HG03280 (cell line): Measurements from ENCODE around the gene C4orf50.
"Not testable (repeated sequence)": the region's sequence is repeated elsewhere in the genome, so short reads cannot be mapped to it uniquely, and the experiment has no call there.

Source experiments
- ATAC-seq: cut with Tn5 transposase; IDR thresholded peaks from one replicate; pipeline ENCODE4 v1.9.1; 2021; ENCODE audit warnings: mild to moderate bottlenecking, moderate library complexity; ENCODE audit not compliant: unreplicated experiment

C4orf50 gene

DNA sequence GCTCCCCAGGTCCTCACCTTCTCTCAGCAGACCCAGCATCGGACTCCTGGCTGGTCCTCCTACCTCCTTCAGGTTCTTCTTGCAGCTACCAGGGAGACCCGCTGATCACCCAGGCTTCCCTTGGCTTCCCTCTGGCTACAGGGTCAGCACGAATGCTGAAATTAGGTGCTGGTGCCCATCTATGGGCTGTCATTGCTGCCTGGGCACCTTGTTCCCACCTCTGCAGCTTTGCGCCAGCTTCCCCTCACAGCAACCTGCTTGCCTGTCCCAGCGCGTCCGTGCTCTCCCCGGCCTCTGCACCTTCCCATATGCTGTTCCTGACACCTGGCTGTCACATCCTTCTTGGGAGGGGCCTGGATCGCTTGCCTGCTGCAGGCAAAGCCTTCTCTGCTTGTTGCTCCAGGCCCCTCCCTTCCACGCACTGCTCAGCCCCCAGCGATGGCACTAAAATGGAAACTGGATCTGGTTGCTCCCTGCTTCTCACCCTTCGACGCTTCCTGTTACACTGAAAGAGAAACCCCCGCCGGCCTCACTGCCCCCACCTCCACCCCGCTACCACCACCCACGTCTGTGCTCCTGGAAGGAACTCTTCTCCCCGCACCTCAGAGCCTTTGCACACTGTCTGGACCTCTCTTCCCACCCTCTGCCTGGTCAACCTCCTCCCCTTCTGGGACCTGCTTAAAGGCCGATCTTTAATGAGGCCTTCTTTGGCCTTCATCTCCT is 22.2 kb downstream of the C4orf50 start:
- no peak for ATAC-seq

- ATAC-seq, result no peak
Observed at GRCh38 chr4:5993876-5994811, 24.1 kb downstream of the C4orf50 start.

- not testable (repeated sequence) for ATAC-seq
Observed at GRCh38 chr4:5993346-5993745, 24.9 kb downstream of the C4orf50 start.

GRCh38 chr4:5992828-5993321 is 25.4 kb downstream of the C4orf50 start:
- ATAC-seq, result no peak

- no peak for ATAC-seq
Observed at GRCh38 chr4:5992171-5992827, 25.9 kb downstream of the C4orf50 start.

GRCh38 chr4:5991405-5991804 is 26.8 kb downstream of the C4orf50 start:
- ATAC-seq, result no peak

GRCh38 chr4:5990446-5991160 is 27.6 kb downstream of the C4orf50 start:
- ATAC-seq, result no peak

DNA sequence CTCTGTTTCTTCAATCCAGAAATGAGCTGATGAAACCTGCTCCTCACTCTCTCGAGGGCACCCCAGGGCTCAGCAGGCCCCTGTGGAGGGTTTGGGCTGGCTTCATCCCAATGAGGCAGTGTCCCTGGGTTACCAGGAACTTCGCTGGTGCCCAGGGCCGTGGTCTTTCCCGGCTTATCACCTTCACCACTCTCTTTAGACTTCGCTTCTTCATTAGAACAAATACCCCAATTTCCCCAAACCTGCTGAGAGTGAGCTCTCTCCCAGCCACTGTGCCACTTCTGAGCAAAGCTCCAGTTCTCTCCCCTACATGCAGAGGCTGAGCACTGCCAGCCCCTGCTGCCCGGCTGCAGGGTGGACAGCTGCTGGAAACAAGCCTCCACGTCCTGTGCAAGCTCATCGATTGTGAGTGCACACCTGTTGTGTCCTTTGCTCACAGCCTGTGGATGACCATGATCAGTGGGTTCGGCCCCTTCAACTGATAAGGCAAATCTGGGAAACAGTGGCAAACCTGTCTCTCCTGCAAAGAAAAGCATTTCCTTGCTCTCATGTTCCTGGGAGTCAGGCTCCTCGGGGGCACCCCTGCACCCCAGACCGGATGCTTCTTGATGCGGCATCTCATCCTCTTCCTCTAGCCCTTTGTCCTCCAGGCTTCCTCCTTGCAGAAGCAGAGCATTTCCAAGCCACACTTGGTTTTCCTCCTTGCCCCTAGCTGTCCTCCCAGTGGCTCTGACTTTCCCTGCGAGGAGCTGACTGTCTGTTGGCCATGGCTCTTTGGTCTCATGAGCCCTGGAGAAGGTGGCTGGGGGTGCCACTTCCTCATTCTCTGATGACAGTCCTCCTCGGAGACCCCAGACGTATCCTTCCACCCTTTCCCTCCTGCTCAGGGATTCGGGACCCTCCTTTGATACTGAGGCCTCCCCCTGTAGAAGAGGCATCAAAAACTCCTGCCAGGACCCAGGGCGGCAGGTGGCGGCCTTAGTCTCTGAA is 28.7 kb downstream of the C4orf50 start:
- ATAC-seq, result no peak

DNA sequence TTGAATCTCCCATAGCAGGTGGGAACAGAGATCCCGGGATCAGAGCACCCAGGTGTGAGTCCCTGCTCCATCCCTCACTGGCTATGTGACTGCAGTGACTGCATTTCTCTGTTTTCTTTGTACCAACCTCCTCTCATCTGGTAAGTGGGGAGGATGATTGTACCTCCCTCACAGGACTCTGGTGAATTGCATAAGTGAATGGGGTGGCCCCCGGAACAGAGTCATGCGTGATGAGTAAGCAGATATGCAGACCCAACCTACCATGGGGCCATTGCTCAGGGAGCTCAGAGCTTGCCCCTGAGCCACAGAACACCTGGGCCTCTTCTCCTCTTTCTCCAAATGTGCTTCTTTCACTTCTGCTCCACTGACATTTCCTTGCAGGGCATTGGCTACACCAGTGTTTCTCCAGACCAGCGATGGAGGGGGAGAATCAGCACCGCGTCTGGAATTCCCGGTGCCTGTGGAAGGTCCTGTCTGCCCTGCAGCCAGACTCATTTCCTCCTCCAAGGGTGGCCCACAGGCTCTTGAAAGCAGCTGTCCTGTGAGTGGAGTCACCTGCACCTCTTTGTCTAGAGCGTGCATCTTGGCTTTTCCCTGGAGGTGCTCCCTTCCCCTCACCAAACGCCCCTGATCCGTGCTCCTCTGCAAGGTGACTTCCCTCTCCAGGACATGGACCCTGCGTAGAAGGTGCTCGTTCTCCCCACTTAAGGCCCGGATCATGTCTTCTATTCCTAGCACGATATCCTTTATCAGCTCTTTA is 30.0 kb downstream of the C4orf50 start:
- no peak for ATAC-seq

DNA sequence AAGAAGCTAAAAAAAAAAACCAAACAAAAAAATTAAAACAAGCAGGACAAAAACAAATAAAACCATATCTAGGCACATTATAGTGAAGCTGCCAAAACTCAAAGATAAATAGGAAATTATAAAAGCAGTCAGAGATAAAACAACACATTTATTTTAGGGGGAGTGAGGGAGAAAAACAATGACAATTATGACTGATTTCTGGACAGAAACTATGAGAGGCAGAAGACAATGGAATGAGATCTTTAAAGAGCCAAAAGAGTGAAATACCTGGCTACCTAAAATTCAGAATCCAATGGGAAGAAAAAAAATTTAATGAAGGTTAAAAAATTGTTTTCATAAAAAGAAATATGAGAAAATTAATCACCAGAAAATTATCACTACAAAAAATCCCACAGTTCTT is 33.4 kb downstream of the C4orf50 start:
- ATAC-seq, result no peak

DNA sequence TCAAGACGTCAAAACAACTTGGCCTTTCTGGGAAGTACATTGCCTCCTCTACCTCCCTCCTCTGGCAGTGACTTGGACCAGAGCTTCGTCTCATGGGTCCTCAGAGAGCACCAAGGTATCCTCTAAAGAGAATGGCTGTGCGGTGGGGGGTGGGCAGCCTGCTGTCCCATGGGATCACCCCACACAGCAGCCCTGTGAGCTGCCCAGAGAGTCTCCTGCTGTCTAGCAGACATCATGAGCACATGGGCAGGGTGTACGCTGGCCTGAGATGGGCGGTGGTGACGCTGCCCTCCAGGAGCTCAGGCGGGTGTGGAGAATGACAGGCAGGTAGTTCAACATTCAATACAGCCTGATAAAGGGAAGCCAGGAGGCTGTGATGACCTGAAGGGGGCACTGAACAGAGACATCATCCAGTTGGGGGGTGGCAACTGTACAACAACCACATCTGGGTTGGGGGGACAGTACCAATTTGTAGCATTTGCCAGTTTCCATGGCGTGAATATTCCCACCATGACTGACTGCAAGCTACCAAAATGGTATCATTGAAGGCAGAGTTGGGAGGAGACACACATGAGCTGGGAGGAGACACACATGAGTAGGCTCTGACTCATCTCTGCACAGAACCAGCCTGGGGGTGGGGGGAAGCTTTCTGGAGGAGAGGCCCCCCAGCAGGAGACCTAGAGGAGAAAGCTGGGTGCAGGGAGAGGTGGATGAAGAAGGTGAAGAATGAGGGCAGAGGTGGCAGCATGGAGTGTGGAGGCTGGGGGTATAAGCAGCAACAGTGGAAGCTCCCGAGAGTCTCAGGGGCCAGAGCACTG is 35.9 kb downstream of the C4orf50 start:
- no peak for ATAC-seq

GRCh38 chr4:5980436-5981155 is 37.6 kb downstream of the C4orf50 start:
- no peak for ATAC-seq

- no peak for ATAC-seq
Observed at GRCh38 chr4:5979981-5980380, 38.2 kb downstream of the C4orf50 start.

DNA sequence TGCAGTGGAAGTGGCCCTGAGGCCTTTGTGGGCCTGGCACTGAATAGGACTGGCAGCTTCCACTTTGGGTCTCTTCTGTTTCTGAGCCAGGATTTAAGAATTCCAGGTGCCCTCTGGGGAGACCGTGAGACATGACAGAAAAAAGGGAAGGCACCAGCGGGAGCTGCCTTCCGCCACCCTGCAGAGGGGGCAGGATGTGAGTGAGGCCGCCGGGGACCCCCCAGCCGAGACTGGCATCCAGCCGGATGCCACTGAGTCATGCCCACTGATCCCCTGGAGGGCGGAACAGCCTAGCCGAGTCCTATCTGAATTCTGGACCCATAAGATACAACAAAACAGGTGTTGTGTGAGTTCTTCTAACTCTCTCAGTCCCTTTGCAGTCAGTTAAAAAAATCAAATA is 41.3 kb downstream of the C4orf50 start:
- no peak for ATAC-seq

GRCh38 chr4:5976431-5976830 is 41.8 kb downstream of the C4orf50 start:
- ATAC-seq, result no peak

DNA sequence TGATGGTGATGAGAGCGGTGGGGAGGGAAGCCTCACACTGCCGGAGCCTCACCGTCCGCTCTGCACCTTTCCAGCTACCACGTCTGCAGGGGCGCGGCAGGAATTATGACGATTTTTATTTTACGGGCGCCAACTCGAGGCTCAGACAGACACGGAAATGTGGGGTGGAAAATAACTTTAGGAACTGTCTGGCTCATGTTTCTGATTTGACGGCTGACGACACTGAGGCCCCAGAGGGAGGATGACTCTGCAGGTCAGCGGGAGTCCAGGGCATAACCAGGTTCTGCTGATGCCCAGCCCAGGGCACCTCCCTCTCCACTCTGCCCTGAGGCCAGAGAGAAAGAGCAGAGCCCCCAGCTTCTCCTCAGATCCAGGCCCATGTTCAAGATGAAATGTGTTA is 43.9 kb downstream of the C4orf50 start:
- ATAC-seq, result no peak

- no peak for ATAC-seq
Observed at GRCh38 chr4:5973486-5974220, 44.6 kb downstream of the C4orf50 start.
